K562 (cell line): ENCODE data around the gene TBX6.

ENCODE experiments used
- ESRRA ChIP-seq: fragments of 450-650 bp; IDR thresholded peaks from 2 replicates; pipeline ENCODE4 v1.6.1; 2014; ENCODE audit warnings: low read depth, mild to moderate bottlenecking, moderate library complexity, borderline replicate concordance
- EZH2 ChIP-seq: IDR thresholded peaks from 2 replicates; pipeline ENCODE4 v1.6.1; 2012; ENCODE audit warnings: low read depth, mild to moderate bottlenecking, inconsistent platforms, low read length, borderline replicate concordance
- HNRNPH1 ChIP-seq: fragments of 200-400 bp; formaldehyde crosslinking; optimal IDR thresholded peaks from 2 replicates; pipeline ENCODE3; 2017; ENCODE audit warnings: low read depth, mild to moderate bottlenecking, low read length, moderate library complexity
- IRF2 ChIP-seq: sonication (generic); formaldehyde crosslinking; IDR thresholded peaks from 2 replicates; pipeline ENCODE4 v1.8.1; 2022; ENCODE audit warnings: mild to moderate bottlenecking, missing genetic modification reagents
- RUNX1 ChIP-seq: sonication (generic); IDR thresholded peaks from 2 replicates; pipeline ENCODE4 v1.6.1; 2016; ENCODE audit warnings: antibody characterized with exemption, low read depth
- ZNF146 ChIP-seq: IDR thresholded peaks from one replicate; pipeline ENCODE4 v1.6.1; 2018; ENCODE audit warnings: missing compliant biosample characterization; ENCODE audit not compliant: unreplicated experiment
- ZNF407 ChIP-seq: fragments of 450-650 bp; IDR thresholded peaks from 2 replicates; pipeline ENCODE4 v1.6.1; 2016; ENCODE audit warnings: low read depth

- no peak for TF ChIP-seq ESRRA
- TF ChIP-seq EZH2: no peak
- no peak for TF ChIP-seq HNRNPH1
- TF ChIP-seq RUNX1: no peak
- no peak for TF ChIP-seq ZNF146 (CRISPR knock-in tag)
- no peak for TF ChIP-seq ZNF407
- no peak for TF ChIP-seq IRF2 (CRISPR knock-in tag)
These were observed 21.4 kb upstream of the TBX6 start, which contains the start of gene GDPD3 for GRCh38 chr16:30113031-30113710.
